Endothelial cell of umbilical vein (primary cell): Measurements from ENCODE around the gene PTPN13. TPM values are rescaled to one million over a fixed set of nuclear protein-coding genes. Genes with fewer than 3 reads are reported as not detected.

Source experiments
- BruUV-seq: library from RNA; stranded (reverse); fragments of 400-500 nt; replicated peaks from 2 replicates; lab custom pipeline; 2021; lab: Mats Ljungman, UMichigan
- CTCF ChIA-PET: fragments of 300-600, 350-600 bp; sonication (Branson Sonifier 250); formaldehyde crosslinking; loops from one replicate; lab custom pipeline; 2021; ENCODE audit warnings: antibody characterized with exemption, inconsistent platforms; lab: Charles Lee
- POLR2A ChIA-PET: fragments of 300-600, 350-600 bp; sonication (Branson Sonifier 250); formaldehyde crosslinking; loops from one replicate; lab custom pipeline; 2021; ENCODE audit warnings: antibody characterized with exemption, inconsistent platforms; lab: Charles Lee
- DNase-seq: peaks from one replicate; pipeline ENCODE4 v3.0.0-alpha.2; 2011; ENCODE audit warnings: low read depth, low spot score
- FAIRE-seq: peaks from 2 replicates; lab custom pipeline; 2011; peaks lifted over from hg19 to GRCh38; lab: Jason Lieb, UNC
- H2AFZ ChIP-seq: 2 replicates; pipeline ENCODE4 v1.6.0; 2012; ENCODE audit warnings: low read depth, low read length, control low read depth, inconsistent platforms
- H3K27ac ChIP-seq: 2 replicates; pipeline ENCODE4 v1.5.1; 2011; ENCODE audit warnings: low read depth, mild to moderate bottlenecking, control low read depth, low read length, moderate library complexity; ENCODE audit not compliant: insufficient read depth
- H3K27me3 ChIP-seq, 2 experiments: 2 replicates each; pipeline versions ENCODE4 v1.6.0 to v1.6.1; 2011; ENCODE audit warnings: low read length in 2 of 2, mixed read lengths in 1 of 2; ENCODE audit not compliant: control insufficient read depth in 2 of 2, insufficient read depth in 2 of 2
- H3K36me3 ChIP-seq, 2 experiments: 2 replicates in 1 of 2; 3 replicates in 1 of 2; pipeline ENCODE4 v1.5.1; 2011; ENCODE audit warnings: low read length in 2 of 2, mild to moderate bottlenecking in 1 of 2, moderate library complexity in 1 of 2; ENCODE audit not compliant: control insufficient read depth in 2 of 2, insufficient read depth in 2 of 2; ENCODE audit errors: extremely low read depth in 1 of 2
- H3K4me1 ChIP-seq: 3 replicates; pipeline ENCODE4 v1.5.1; 2011; ENCODE audit warnings: mild to moderate bottlenecking, low read length; ENCODE audit not compliant: control insufficient read depth, insufficient read depth; ENCODE audit errors: extremely low read depth
- H3K4me2 ChIP-seq: 2 replicates; pipeline ENCODE4 v1.6.1; 2011; ENCODE audit warnings: low read length, control low read depth, mixed read lengths; ENCODE audit not compliant: insufficient read depth
- H3K4me3 ChIP-seq, 3 experiments: fragments of 200-600 bp in 1 of 3; sonication (generic), shearing (Covaris generic) in 1 of 3; replicated peaks in 1 of 3; 2 replicates each; pipeline ENCODE4 v1.5.1; 2011 to 2016; ENCODE audit warnings: control low read depth in 3 of 3, low read length in 3 of 3, mild to moderate bottlenecking in 2 of 3, inconsistent platforms in 1 of 3, low read depth in 1 of 3, moderate library complexity in 1 of 3; ENCODE audit not compliant: insufficient read depth in 1 of 3
- H3K79me2 ChIP-seq: 2 replicates; pipeline ENCODE4 v1.6.0; 2012; ENCODE audit warnings: low read length, inconsistent platforms; ENCODE audit not compliant: control insufficient read depth, insufficient read depth
- H3K9ac ChIP-seq: replicated peaks from 2 replicates; pipeline ENCODE3; 2011; ENCODE audit warnings: low read length, control low read depth; ENCODE audit not compliant: insufficient read depth; ENCODE audit errors: extremely low read depth
- H3K9me1 ChIP-seq: replicated peaks from 3 replicates; pipeline ENCODE4 v1.6.0; 2011; ENCODE audit warnings: mild to moderate bottlenecking, low read length; ENCODE audit not compliant: control insufficient read depth, insufficient read depth; ENCODE audit errors: extremely low read depth
- H3K9me3 ChIP-seq: replicated peaks from 2 replicates; pipeline ENCODE4 v1.5.1; 2012; ENCODE audit warnings: low read length, inconsistent platforms; ENCODE audit not compliant: control insufficient read depth, insufficient read depth
- H4K20me1 ChIP-seq: replicated peaks from 2 replicates; pipeline ENCODE3; 2011; ENCODE audit warnings: mild to moderate bottlenecking, low read length; ENCODE audit not compliant: control insufficient read depth, insufficient read depth; ENCODE audit errors: extremely low read depth
- CTCF ChIP-seq, 2 donors: IDR thresholded peaks; 1 replicate in 1 of 2; 2 replicates in 1 of 2; pipeline ENCODE4 v1.5.1; 2011; ENCODE audit warnings: low read length in 2 of 2, mild to moderate bottlenecking in 2 of 2, moderate library complexity in 2 of 2, control low read depth in 1 of 2, inconsistent platforms in 1 of 2, low read depth in 1 of 2; ENCODE audit not compliant: insufficient read depth in 1 of 2; ENCODE audit errors: extremely low read depth in 1 of 2
- EZH2 ChIP-seq: IDR thresholded peaks from 2 replicates; pipeline ENCODE4 v1.6.1; 2012; ENCODE audit warnings: borderline replicate concordance, low read depth, mild to moderate bottlenecking, moderate library complexity, low read length, inconsistent platforms; ENCODE audit not compliant: severe bottlenecking
- FOS ChIP-seq: IDR thresholded peaks from 2 replicates; pipeline ENCODE4 v1.6.1; 2011; ENCODE audit warnings: mild to moderate bottlenecking, low read length, moderate library complexity, borderline replicate concordance; ENCODE audit not compliant: insufficient read depth
- GATA2 ChIP-seq: IDR thresholded peaks from 2 replicates; pipeline ENCODE4 v1.7.0; 2011; ENCODE audit warnings: low read depth, mild to moderate bottlenecking, moderate library complexity, mixed read lengths, low read length; ENCODE audit not compliant: insufficient read length, insufficient read depth
- JUN ChIP-seq: IDR thresholded peaks from 2 replicates; pipeline ENCODE4 v1.6.1; 2011; ENCODE audit warnings: borderline replicate concordance, low read depth; ENCODE audit not compliant: insufficient read length, insufficient read depth
- MAX ChIP-seq: IDR thresholded peaks from 2 replicates; pipeline ENCODE4 v1.6.1; 2011; ENCODE audit not compliant: insufficient read depth, insufficient read length
- MYC ChIP-seq: IDR thresholded peaks from one replicate; pipeline ENCODE4 v1.6.1; 2011; ENCODE audit warnings: mild to moderate bottlenecking, low read depth, low read length
- POLR2A ChIP-seq: IDR thresholded peaks from 2 replicates; pipeline ENCODE4 v1.6.1; 2012; ENCODE audit warnings: low read depth, mild to moderate bottlenecking, control low read depth, low read length
- POLR2AphosphoS5 ChIP-seq: IDR thresholded peaks from 2 replicates; pipeline ENCODE4 v1.6.1; 2012; ENCODE audit warnings: low read depth, mild to moderate bottlenecking, control low read depth, low read length, moderate library complexity; ENCODE audit not compliant: insufficient read depth
- dilution Hi-C: fragments of 300-500 bp; cut with MboI; formaldehyde crosslinking; loops from one replicate; pipeline ENCODE4 v1.15.0; 2019; ENCODE audit warnings: low sequenced_read_pairs; ENCODE audit not compliant: extremely low pct_ligation_motif_present
- intact Hi-C: fragments of 100-400 bp; cut with micrococcal nuclease; formaldehyde crosslinking; loops from one replicate; pipeline ENCODE4 v1.10.0; 2022
- polyA plus RNA-seq, 4 experiments: library from polyadenylated mRNA; depleted of rRNA in 3 of 4; stranded (reverse) in 3 of 4; unstranded in 1 of 4; fragments of >200 nt; gene quantifications; 2 replicates each; pipeline versions ENCODE4 v1.2.1 to v1.2.3, GENCODE V29; 2011 to 2012; ENCODE audit warnings: missing spikeins in 1 of 4
- total RNA-seq: library from RNA; stranded (reverse); gene quantifications from 2 replicates; pipeline ENCODE4 v1.2.3, GENCODE V29; 2021

PTPN13 gene
- total and polyA plus RNA-seq, 2 donors (not counting 3 experiments of a cell fraction or from before 2014, with no cell fraction given): 0.69 to 2.9 TPM

DNA sequence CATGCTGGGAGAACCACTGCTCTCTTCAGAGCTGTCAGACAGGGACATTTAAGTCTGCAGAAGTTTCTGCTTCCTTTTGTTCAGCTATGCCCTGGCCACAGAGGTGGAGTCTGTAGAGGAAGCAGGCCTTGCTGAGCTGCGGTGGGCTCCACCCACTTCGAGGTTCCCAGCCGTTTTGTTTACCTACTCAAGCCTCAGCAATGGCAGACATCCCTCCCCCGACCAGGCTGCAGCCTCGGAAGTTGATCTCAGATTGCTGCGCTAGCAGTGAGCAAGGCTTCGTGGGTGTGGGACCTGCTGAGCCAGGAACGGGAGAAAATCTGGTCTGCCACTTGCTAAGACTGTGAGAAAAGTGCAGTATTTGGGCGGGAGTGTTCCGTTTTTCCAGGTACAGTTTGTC lies 136.2 kb downstream of the PTPN13 start:
- H3K9me1 ChIP-seq: no peaks in the 10 kb centered on the region
- no peaks in the 10 kb centered on the region for H3K4me1 ChIP-seq
- TF ChIP-seq JUN (no peak), MAX (no peak), EZH2 (no peak), MYC (no peak), POLR2A (no peak), POLR2AphosphoS5 (no peak), FOS (no peak), GATA2 (no peak), CTCF (IDR thresholded peaks at IDR 0.05; ENCODE audit: extremely low read depth in 1 of 2, insufficient read depth in 1 of 2, low read depth in 1 of 2, low read length in 2 of 2) (no peak)
- ChIA-PET CTCF (interaction anchor here (1.0 kb wide), 1 partner anchor 9 kb away, joined by 3 read pairs; no protein-coding TSS in a partner anchor), POLR2A (no interaction called here)
- no peak overlapping the region for H3K4me3 ChIP-seq
- H3K9me3 ChIP-seq: no peaks in the 10 kb centered on the region
- no TSS peak for BruUV-seq
- dilution Hi-C loops: no loop called here
- no peak overlapping the region for H3K9ac ChIP-seq
- H3K79me2 ChIP-seq: no peaks in the 10 kb centered on the region
- H2AFZ ChIP-seq: no peak overlapping the region
- no peaks in the 10 kb centered on the region for H4K20me1 ChIP-seq
- H3K27ac ChIP-seq: no peak overlapping the region
- intact Hi-C loops: no loop called here
- DNase-seq: no peak
- H3K4me2 ChIP-seq: no peak overlapping the region
- no peak for FAIRE-seq
- no peaks in the 10 kb centered on the region for H3K36me3 ChIP-seq
- H3K27me3 ChIP-seq: no peaks in the 10 kb centered on the region
